Kidney (tissue), 14 donors: ENCODE results near the gene PGP. TPM values are rescaled to one million over a fixed set of nuclear protein-coding genes. Genes with fewer than 3 reads are reported as not detected.

Experiments
- DNase-seq, 5 donors: peaks; one replicate each; pipeline ENCODE4 v3.0.0-alpha.2; 2013 to 2020
- FAIRE-seq: peaks from 2 replicates; lab custom pipeline; 2012; peaks lifted over from hg19 to GRCh38; lab: Jason Lieb, UNC
- H3K27ac ChIP-seq, 2 donors: one replicate each; pipeline ENCODE4 v1.7.0; 2013; ENCODE audit warnings: low read depth in 2 of 2, low read length in 2 of 2, inconsistent platforms in 1 of 2
- H3K27me3 ChIP-seq: one replicate; pipeline ENCODE4 v1.7.1; 2013; ENCODE audit warnings: low read length, inconsistent platforms; ENCODE audit not compliant: control insufficient read depth, insufficient read depth
- H3K36me3 ChIP-seq, 3 donors: one replicate each; pipeline versions ENCODE4 v1.7.0 to v1.7.1; 2013; ENCODE audit warnings: low read length in 3 of 3, control low read depth in 1 of 3, inconsistent platforms in 1 of 3; ENCODE audit not compliant: insufficient read depth in 3 of 3, control insufficient read depth in 2 of 3
- H3K4me1 ChIP-seq, 3 donors: one replicate each; pipeline versions ENCODE4 v1.7.0 to v1.7.1; 2013; ENCODE audit warnings: low read length in 3 of 3, inconsistent platforms in 1 of 3, low read depth in 1 of 3; ENCODE audit not compliant: control insufficient read depth in 2 of 3, insufficient read depth in 2 of 3
- H3K4me3 ChIP-seq, 3 donors: one replicate each; pipeline versions ENCODE4 v1.7.0 to v1.8.1; 2013; ENCODE audit warnings: low read length in 3 of 3, control low read depth in 1 of 3, inconsistent platforms in 1 of 3
- H3K9ac ChIP-seq, 3 donors: one replicate each; pipeline versions ENCODE4 v1.7.0 to v1.7.1; 2013; ENCODE audit warnings: low read length in 3 of 3, control low read depth in 1 of 3, inconsistent platforms in 1 of 3
- H3K9me3 ChIP-seq, 3 donors: one replicate each; pipeline versions ENCODE4 v1.7.0 to v1.7.1; 2013; ENCODE audit warnings: low read length in 3 of 3, control low read depth in 1 of 3, inconsistent platforms in 1 of 3; ENCODE audit not compliant: control insufficient read depth in 2 of 3, insufficient read depth in 1 of 3
- CTCF ChIP-seq: IDR thresholded peaks from 3 replicates; pipeline ENCODE4 v1.5.1; 2012; ENCODE audit warnings: mild to moderate bottlenecking, moderate library complexity, borderline replicate concordance; ENCODE audit not compliant: insufficient read depth; ENCODE audit errors: extremely low read depth
- intact Hi-C: fragments of 100-400 bp; cut with DNase I; formaldehyde crosslinking; loops from one replicate; pipeline ENCODE4 v1.11.1; 2022
- polyA plus RNA-seq: library from polyadenylated mRNA; stranded (reverse); fragments of 350-450 nt; fragmentation: Illumina TruSeq; extraction: RNeasy Lipid Tissue Mini Kit (QIAGEN cat#74804); gene quantifications from one replicate; pipeline ENCODE4 v1.2.3, GENCODE V29; 2014; ENCODE audit warnings: low read depth, low replicate concordance; ENCODE audit not compliant: insufficient read depth
- total RNA-seq: library from RNA; stranded (reverse); fragmentation: NEBNext Ultra II Directional; extraction: Animal tissue kit (Norgen Biotek cat#: 25700); gene quantifications from one replicate; pipeline ENCODE4 v1.2.1, GENCODE V29; 2021
- donor health status: control.
- donor health status: control.
- donor health status: control.
- donor health status: control.
- donor health status: control.
- donor health status: DM: yes; HTN: yes; CAD: no.
- donor health status: Normal renal cell carcinoma (clear cell type).

Gene PGP
- total and polyA plus RNA-seq, 2 donors from 2014 or later, result 13.5 to 21.2 TPM

GRCh38 chr16:2176047-2176446, 38.6 kb downstream of the PGP start:
- no peaks in the 10 kb centered on the region for H3K27me3 ChIP-seq
- DNase-seq (no peak), FAIRE-seq (no peak)
- no peaks in the 10 kb centered on the region for H3K4me1 ChIP-seq
- H3K36me3 ChIP-seq, result peaks cover 0 to 14% (median 12%) of the 10 kb centered on the region in 3 donors
- intact Hi-C loops, result no loop called here
- H3K9ac ChIP-seq, result no peak overlapping the region
- H3K27ac ChIP-seq, result no peak overlapping the region
- TF ChIP-seq CTCF, result no peak
- H3K4me3 ChIP-seq, result no peak overlapping the region
- H3K9me3 ChIP-seq, result no peaks in the 10 kb centered on the region

- no peaks in the 10 kb centered on the region for H3K27me3 ChIP-seq
- DNase-seq (no peak), FAIRE-seq (no peak)
- intact Hi-C loops, result no loop called here
- no peak for TF ChIP-seq CTCF
- H3K36me3 ChIP-seq, result peaks cover 0 to 14% (median 12%) of the 10 kb centered on the region in 3 donors
- no peak overlapping the region for H3K4me3 ChIP-seq
- H3K9me3 ChIP-seq, result no peaks in the 10 kb centered on the region
- no peaks in the 10 kb centered on the region for H3K4me1 ChIP-seq
- no peak overlapping the region for H3K9ac ChIP-seq
- no peak overlapping the region for H3K27ac ChIP-seq
Observed at GRCh38 chr16:2175454-2175853, 39.2 kb downstream of the PGP start.

GRCh38 chr16:2174396-2175131, 40.1 kb downstream of the PGP start:
- H3K4me3 ChIP-seq, result no peak overlapping the region
- no peaks in the 10 kb centered on the region for H3K4me1 ChIP-seq
- intact Hi-C loops, result no loop called here
- no peaks in the 10 kb centered on the region for H3K9me3 ChIP-seq
- no peak for TF ChIP-seq CTCF
- H3K27ac ChIP-seq, result no peak overlapping the region
- no peak overlapping the region for H3K9ac ChIP-seq
- no peaks in the 10 kb centered on the region for H3K27me3 ChIP-seq
- DNase-seq, result no peak
- no peak for FAIRE-seq
- peaks cover 0 to 14% (median 12%) of the 10 kb centered on the region in 3 donors for H3K36me3 ChIP-seq
